Measurements from ENCODE around the gene CARS1.
A peak's percentile ranks its signal among the peaks of the same experiment; 100 is the strongest.

Gene CARS1

GRCh38 chr11:2995893-2996554, 61.2 kb downstream of the CARS1 start:
- H4K91ac ChIP-seq (ENCODE audit: low read depth, low read length, poor library complexity): no peak overlapping the region
- H4K8ac ChIP-seq (ENCODE audit: low read depth, low read length): no peak overlapping the region
- no peak overlapping the region for H2BK15ac ChIP-seq (ENCODE audit: low read length)
- whole genome bisulfite sequencing, 2 donors (ENCODE audit: extremely low coverage in 2 of 2, insufficient read length in 2 of 2, insufficient replicate concordance in 1 of 2): no CpG with 5 or more reads among the region's 14 CpGs
- no peaks in the 10 kb centered on the region for H3K9me3 ChIP-seq (replicated peaks in 1 of 2; ENCODE audit: control insufficient read depth in 2 of 2, insufficient read depth in 1 of 2, low read depth in 1 of 2, low read length in 2 of 2)
- peaks cover 8 to 17% of the 10 kb centered on the region in 2 donors for H3K36me3 ChIP-seq (replicated peaks in 1 of 2; ENCODE audit: control insufficient read depth in 2 of 2, insufficient read depth in 2 of 2, low read length in 2 of 2)
- peak overlapping the region; percentile 56 for H2AK5ac ChIP-seq (ENCODE audit: low read depth, low read length)
- peak overlapping the region; percentile 41 for H2AFZ ChIP-seq (ENCODE audit: low read length)
- H3K79me1 ChIP-seq (ENCODE audit: low read depth, low read length): peaks cover 5% of the 10 kb centered on the region
- no peak overlapping the region for H3K18ac ChIP-seq (ENCODE audit: low read length)
- peak overlapping the region; percentile 8 for H3K14ac ChIP-seq (ENCODE audit: low read length)
- no peak overlapping the region for H2BK120ac ChIP-seq (ENCODE audit: low read depth, low read length)
- H3K4ac ChIP-seq (ENCODE audit: low read length): no peak overlapping the region
- no peak overlapping the region for H3K4me2 ChIP-seq (ENCODE audit: insufficient read depth, low read length, poor library complexity, severe bottlenecking)
- peaks cover 2 to 10% of the 10 kb centered on the region in 2 donors for H3K4me1 ChIP-seq (ENCODE audit: control insufficient read depth in 2 of 2, insufficient read depth in 1 of 2, low read depth in 1 of 2, low read length in 2 of 2)
- H3K9ac ChIP-seq (ENCODE audit: low read depth, low read length, poor library complexity): peak overlapping the region; percentile 60
- no peak overlapping the region for H3K27ac ChIP-seq (replicated peaks; ENCODE audit: low read length)
- H3K4me3 ChIP-seq (ENCODE audit: low read length in 2 of 2): no peak overlapping the region
- no peak overlapping the region for H2BK12ac ChIP-seq (ENCODE audit: low read length)
- peak overlapping the region; percentile 43 for H3K23ac ChIP-seq (ENCODE audit: low read depth, low read length, poor library complexity)
- H3K27me3 ChIP-seq (ENCODE audit: control insufficient read depth in 3 of 3, insufficient read depth in 3 of 3, low read depth in 1 of 3, low read length in 3 of 3): no peaks in the 10 kb centered on the region
- DNase-seq (ENCODE audit: low spot score): no peak
- peak overlapping the region; percentile 75 for H2BK5ac ChIP-seq (ENCODE audit: low read length)

GRCh38 chr11:2995031-2995561, 62.1 kb downstream of the CARS1 start:
- Histone ChIP-seq H3K4ac (ENCODE audit: low read length) (no peak overlapping the region), H3K36me3 (replicated peaks in 1 of 2; ENCODE audit: control insufficient read depth in 2 of 2, insufficient read depth in 2 of 2, low read length in 2 of 2) (peaks cover 3 to 8% of the 10 kb centered on the region in 2 donors), H3K4me3 (ENCODE audit: low read length in 2 of 2) (no peak overlapping the region), H2BK15ac (ENCODE audit: low read length) (peak overlapping the region; percentile 26), H3K9me3 (replicated peaks in 1 of 2; ENCODE audit: control insufficient read depth in 2 of 2, insufficient read depth in 1 of 2, low read depth in 1 of 2, low read length in 2 of 2) (no peaks in the 10 kb centered on the region), H3K4me1 (ENCODE audit: control insufficient read depth in 2 of 2, insufficient read depth in 1 of 2, low read depth in 1 of 2, low read length in 2 of 2) (peaks cover 2 to 3% of the 10 kb centered on the region in 2 donors), H3K79me1 (ENCODE audit: low read depth, low read length) (peaks cover 4% of the 10 kb centered on the region), H3K27ac (replicated peaks; ENCODE audit: low read length) (no peak overlapping the region), H2AK5ac (ENCODE audit: low read depth, low read length) (no peak overlapping the region), H2BK12ac (ENCODE audit: low read length) (no peak overlapping the region), H2BK120ac (ENCODE audit: low read depth, low read length) (no peak overlapping the region), H3K27me3 (ENCODE audit: control insufficient read depth in 3 of 3, insufficient read depth in 3 of 3, low read depth in 1 of 3, low read length in 3 of 3) (no peaks in the 10 kb centered on the region), H4K91ac (ENCODE audit: low read depth, low read length, poor library complexity) (no peak overlapping the region), H2BK5ac (ENCODE audit: low read length) (no peak overlapping the region), H3K14ac (ENCODE audit: low read length) (peak overlapping the region; percentile 71), H3K4me2 (ENCODE audit: insufficient read depth, low read length, poor library complexity, severe bottlenecking) (no peak overlapping the region), H2AFZ (ENCODE audit: low read length) (no peak overlapping the region), H3K23ac (ENCODE audit: low read depth, low read length, poor library complexity) (no peak overlapping the region), H3K18ac (ENCODE audit: low read length) (no peak overlapping the region), H3K9ac (ENCODE audit: low read depth, low read length, poor library complexity) (no peak overlapping the region), H4K8ac (ENCODE audit: low read depth, low read length) (no peak overlapping the region)
- DNase-seq (ENCODE audit: low spot score): no peak
- no CpG with 5 or more reads among the region's 13 CpGs for WGBS, 2 donors (ENCODE audit: extremely low coverage in 2 of 2, insufficient read length in 2 of 2, insufficient replicate concordance in 1 of 2)

DNA sequence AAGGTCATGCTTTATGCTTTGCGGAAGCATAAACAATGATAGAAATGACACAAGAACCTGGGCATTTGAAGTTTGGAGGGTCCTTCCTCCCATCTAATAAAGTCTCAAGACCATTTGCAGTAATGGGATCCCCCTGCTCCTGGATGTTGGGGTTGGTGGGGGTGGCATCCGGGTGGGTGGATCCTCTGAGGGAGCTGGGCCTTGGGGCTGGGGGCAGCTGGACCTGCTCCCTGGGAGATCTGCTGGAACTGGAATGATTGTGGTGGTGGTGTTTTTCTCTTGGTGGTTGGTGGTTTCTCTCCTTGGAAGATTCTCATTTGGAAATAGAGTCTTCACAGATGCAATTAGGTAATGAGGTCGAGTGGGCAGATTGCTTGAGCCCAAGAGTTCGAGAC, 62.9 kb downstream of the CARS1 start:
- H3K4me2 ChIP-seq (ENCODE audit: insufficient read depth, low read length, poor library complexity, severe bottlenecking): no peak overlapping the region
- H3K27ac ChIP-seq (replicated peaks; ENCODE audit: low read length): no peak overlapping the region
- H3K23ac ChIP-seq (ENCODE audit: low read depth, low read length, poor library complexity): no peak overlapping the region
- no CpG with 5 or more reads among the region's 4 CpGs for WGBS, 2 donors (ENCODE audit: extremely low coverage in 2 of 2, insufficient read length in 2 of 2, insufficient replicate concordance in 1 of 2)
- H3K18ac ChIP-seq (ENCODE audit: low read length): no peak overlapping the region
- H2BK120ac ChIP-seq (ENCODE audit: low read depth, low read length): no peak overlapping the region
- no peak overlapping the region for H2BK12ac ChIP-seq (ENCODE audit: low read length)
- H3K79me1 ChIP-seq (ENCODE audit: low read depth, low read length): peaks cover 4% of the 10 kb centered on the region
- no peak for DNase-seq (ENCODE audit: low spot score)
- no peak overlapping the region for H2AK5ac ChIP-seq (ENCODE audit: low read depth, low read length)
- no peak overlapping the region for H2AFZ ChIP-seq (ENCODE audit: low read length)
- no peaks in the 10 kb centered on the region for H3K9me3 ChIP-seq (replicated peaks in 1 of 2; ENCODE audit: control insufficient read depth in 2 of 2, insufficient read depth in 1 of 2, low read depth in 1 of 2, low read length in 2 of 2)
- H3K14ac ChIP-seq (ENCODE audit: low read length): no peak overlapping the region
- no peak overlapping the region for H2BK5ac ChIP-seq (ENCODE audit: low read length)
- H4K8ac ChIP-seq (ENCODE audit: low read depth, low read length): no peak overlapping the region
- no peak overlapping the region for H3K9ac ChIP-seq (ENCODE audit: low read depth, low read length, poor library complexity)
- no peaks in the 10 kb centered on the region for H3K27me3 ChIP-seq (ENCODE audit: control insufficient read depth in 3 of 3, insufficient read depth in 3 of 3, low read depth in 1 of 3, low read length in 3 of 3)
- no peak overlapping the region for H3K4ac ChIP-seq (ENCODE audit: low read length)
- no peak overlapping the region for H3K4me3 ChIP-seq (ENCODE audit: low read length in 2 of 2)
- H3K36me3 ChIP-seq (replicated peaks in 1 of 2; ENCODE audit: control insufficient read depth in 2 of 2, insufficient read depth in 2 of 2, low read length in 2 of 2): peaks cover 0 to under 1% of the 10 kb centered on the region in 2 donors
- H4K91ac ChIP-seq (ENCODE audit: low read depth, low read length, poor library complexity): no peak overlapping the region
- no peak overlapping the region for H2BK15ac ChIP-seq (ENCODE audit: low read length)
- H3K4me1 ChIP-seq (ENCODE audit: control insufficient read depth in 2 of 2, insufficient read depth in 1 of 2, low read depth in 1 of 2, low read length in 2 of 2): peaks cover 3 to 10% of the 10 kb centered on the region in 2 donors

- Histone ChIP-seq H2AK5ac (ENCODE audit: low read depth, low read length) (peak overlapping the region; percentile 60), H2BK15ac (ENCODE audit: low read length) (peak overlapping the region; percentile 74), H3K27ac (replicated peaks; ENCODE audit: low read length) (peak overlapping the region; percentile 73), H3K27me3 (ENCODE audit: control insufficient read depth in 3 of 3, insufficient read depth in 3 of 3, low read depth in 1 of 3, low read length in 3 of 3) (no peaks in the 10 kb centered on the region), H3K9me3 (replicated peaks in 1 of 2; ENCODE audit: control insufficient read depth in 2 of 2, insufficient read depth in 1 of 2, low read depth in 1 of 2, low read length in 2 of 2) (no peaks in the 10 kb centered on the region), H4K8ac (ENCODE audit: low read depth, low read length) (peak overlapping the region; percentile 23), H2AFZ (ENCODE audit: low read length) (peak overlapping the region; percentile 94), H3K79me1 (ENCODE audit: low read depth, low read length) (peaks cover 4% of the 10 kb centered on the region), H4K91ac (ENCODE audit: low read depth, low read length, poor library complexity) (no peak overlapping the region), H3K4me3 (ENCODE audit: low read length in 2 of 2) (peak overlapping the region; percentile 80 to 86), H3K23ac (ENCODE audit: low read depth, low read length, poor library complexity) (peak overlapping the region; percentile 92), H3K4ac (ENCODE audit: low read length) (peak overlapping the region; percentile 56), H2BK120ac (ENCODE audit: low read depth, low read length) (no peak overlapping the region), H2BK5ac (ENCODE audit: low read length) (no peak overlapping the region), H3K9ac (ENCODE audit: low read depth, low read length, poor library complexity) (peak overlapping the region; percentile 97), H3K14ac (ENCODE audit: low read length) (no peak overlapping the region), H2BK12ac (ENCODE audit: low read length) (no peak overlapping the region), H3K36me3 (replicated peaks in 1 of 2; ENCODE audit: control insufficient read depth in 2 of 2, insufficient read depth in 2 of 2, low read length in 2 of 2) (peaks cover 0 to 11% of the 10 kb centered on the region in 2 donors), H3K4me1 (ENCODE audit: control insufficient read depth in 2 of 2, insufficient read depth in 1 of 2, low read depth in 1 of 2, low read length in 2 of 2) (peaks cover 3 to 23% of the 10 kb centered on the region in 2 donors), H3K4me2 (ENCODE audit: insufficient read depth, low read length, poor library complexity, severe bottlenecking) (peak overlapping the region; percentile 96), H3K18ac (ENCODE audit: low read length) (peak overlapping the region; percentile 96)
- WGBS, 2 donors (ENCODE audit: extremely low coverage in 2 of 2, insufficient read length in 2 of 2, insufficient replicate concordance in 1 of 2): no CpG with 5 or more reads among the region's 7 CpGs
- DNase-seq (ENCODE audit: low spot score): no peak
Measured at GRCh38 chr11:2992997-2993325, 64.3 kb downstream of the CARS1 start.

All from neuronal stem cell (in vitro differentiated cells).